ENCODE results near the gene ACOXL.

The ACOXL gene

GRCh38 chr2:110766291-110766690 is 33.9 kb downstream of the ACOXL start:
- DNase-seq (ENCODE audit: low spot score): no peak
- no peak for TF ChIP-seq CTCF (IDR thresholded peaks at IDR 0.05; ENCODE audit: extremely low read depth, missing control alignments)

GRCh38 chr2:110768591-110768990 is 36.2 kb downstream of the ACOXL start:
- no peak for TF ChIP-seq CTCF (IDR thresholded peaks at IDR 0.05; ENCODE audit: extremely low read depth, missing control alignments)
- DNase-seq (ENCODE audit: low spot score): no peak

GRCh38 chr2:110770404-110770958 is 38.1 kb downstream of the ACOXL start:
- DNase-seq (ENCODE audit: low spot score): no peak
- no peak for TF ChIP-seq CTCF (IDR thresholded peaks at IDR 0.05; ENCODE audit: extremely low read depth, missing control alignments)

GRCh38 chr2:110770959-110771431 is 38.6 kb downstream of the ACOXL start:
- no peak for DNase-seq (ENCODE audit: low spot score)
- no peak for TF ChIP-seq CTCF (IDR thresholded peaks at IDR 0.05; ENCODE audit: extremely low read depth, missing control alignments)

GRCh38 chr2:110771547-110772382 is 39.4 kb downstream of the ACOXL start:
- no peak for TF ChIP-seq CTCF (IDR thresholded peaks at IDR 0.05; ENCODE audit: extremely low read depth, missing control alignments)
- no peak for DNase-seq (ENCODE audit: low spot score)

GRCh38 chr2:110772383-110772755 is 40.0 kb downstream of the ACOXL start:
- no peak for DNase-seq (ENCODE audit: low spot score)
- no peak for TF ChIP-seq CTCF (IDR thresholded peaks at IDR 0.05; ENCODE audit: extremely low read depth, missing control alignments)

- TF ChIP-seq CTCF (IDR thresholded peaks at IDR 0.05; ENCODE audit: extremely low read depth, missing control alignments): no peak
These were observed 41.1 kb downstream of the ACOXL start for GRCh38 chr2:110773401-110773921.

More at GRCh38 chr2:110773401-110773921, 41.1 kb downstream of the ACOXL start:
- no peak for DNase-seq (ENCODE audit: low spot score)
